ENCODE data around the gene TMEM131L. TPM values are rescaled to one million over a fixed set of nuclear protein-coding genes. Genes with fewer than 3 reads are reported as not detected.
"Not testable (repeated sequence)": the region's sequence is repeated elsewhere in the genome, so short reads cannot be mapped to it uniquely, and the experiment has no call there.

TMEM131L gene
- total RNA-seq, 2 experiments from 2014 or later, result 25.2 to 26.3 TPM

DNA sequence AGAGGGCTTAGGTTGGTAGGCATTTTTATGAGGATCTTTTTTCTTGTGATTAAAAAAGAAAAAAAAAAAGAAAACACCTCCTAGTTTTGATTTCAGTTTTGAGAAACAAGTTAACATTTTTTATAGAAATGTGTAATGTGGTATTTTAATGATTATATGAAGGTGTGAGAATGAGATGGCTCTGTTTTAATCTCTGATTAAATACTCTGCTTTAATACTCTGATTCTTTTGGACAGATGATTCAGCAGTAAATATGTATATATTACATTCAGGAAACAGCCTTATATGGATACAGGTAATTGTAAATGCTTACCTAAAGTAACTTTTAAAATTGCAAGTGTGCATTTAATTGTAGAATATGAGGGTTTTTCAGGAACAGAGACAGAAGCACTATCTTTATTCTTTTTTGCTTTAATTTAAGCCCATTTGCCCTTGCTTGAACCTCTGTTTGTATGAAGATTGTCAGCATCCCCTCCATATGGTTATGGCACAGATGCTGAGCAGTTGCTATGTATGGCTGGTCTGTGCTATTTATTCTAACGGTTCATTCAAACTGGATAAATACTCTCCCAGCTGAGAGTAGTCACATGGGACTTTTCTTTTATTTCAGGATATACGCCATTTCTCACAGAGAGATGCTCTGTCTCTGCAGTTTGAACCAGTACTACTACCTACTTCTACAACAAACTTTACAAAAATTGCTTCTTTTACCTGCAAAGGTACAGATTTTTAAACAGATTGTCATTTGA is 117.0 kb downstream of the TMEM131L start:
- no peak for DNase-seq
- Mint-ChIP-seq H3K4me3 (no peak overlapping the region), H3K27ac (no peak overlapping the region), H3K9me3 (no peaks in the 10 kb centered on the region), H3K4me1 (peaks cover 7% of the 10 kb centered on the region), H3K27me3 (no peaks in the 10 kb centered on the region), H3K36me3 (ENCODE audit: low read depth) (peaks cover 13% of the 10 kb centered on the region)
- ChIA-PET POLR2A (no interaction called here), CTCF (interaction anchor here (0.7 to 2.3 kb wide), 3 partner anchors 66 to 238 kb away, joined by 3 to 11 read pairs (median 3); partner anchors contain the start of gene MND1)

DNA sequence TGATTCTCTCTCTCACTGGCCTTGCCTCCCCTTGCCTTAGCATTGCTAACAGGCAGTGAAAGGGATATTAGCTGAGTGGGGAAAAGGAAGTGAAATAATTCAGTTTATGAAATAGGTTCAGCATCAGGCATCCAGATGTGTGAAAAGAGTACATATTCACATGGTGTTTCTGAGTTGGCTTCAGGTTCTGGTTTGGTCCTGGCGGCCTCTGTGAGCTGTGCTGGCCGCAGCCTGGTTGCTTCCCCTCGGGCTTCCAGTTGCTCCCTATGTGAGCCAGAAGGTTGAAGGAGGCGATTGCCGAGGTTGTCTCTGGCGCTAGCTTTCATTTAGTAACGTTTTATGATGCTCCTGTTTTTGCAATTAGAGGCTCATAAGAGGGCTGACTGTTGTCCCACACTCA is 118.9 kb downstream of the TMEM131L start:
- CTCF ChIA-PET, result interaction anchor here (1.2 to 1.6 kb wide), 2 partner anchors 11 to 152 kb away, joined by 4 to 10 read pairs; no protein-coding TSS in a partner anchor
- Mint-ChIP-seq H3K4me1 (peaks cover 7% of the 10 kb centered on the region), H3K4me3 (no peak overlapping the region), H3K27me3 (no peaks in the 10 kb centered on the region), H3K27ac (no peak overlapping the region), H3K9me3 (no peaks in the 10 kb centered on the region), H3K36me3 (ENCODE audit: low read depth) (peaks cover 26% of the 10 kb centered on the region)
- DNase-seq, result no peak
- POLR2A ChIA-PET, result interaction anchor here (1.7 kb wide), 1 partner anchor 240 kb away, joined by 5 read pairs; no protein-coding TSS in a partner anchor

DNA sequence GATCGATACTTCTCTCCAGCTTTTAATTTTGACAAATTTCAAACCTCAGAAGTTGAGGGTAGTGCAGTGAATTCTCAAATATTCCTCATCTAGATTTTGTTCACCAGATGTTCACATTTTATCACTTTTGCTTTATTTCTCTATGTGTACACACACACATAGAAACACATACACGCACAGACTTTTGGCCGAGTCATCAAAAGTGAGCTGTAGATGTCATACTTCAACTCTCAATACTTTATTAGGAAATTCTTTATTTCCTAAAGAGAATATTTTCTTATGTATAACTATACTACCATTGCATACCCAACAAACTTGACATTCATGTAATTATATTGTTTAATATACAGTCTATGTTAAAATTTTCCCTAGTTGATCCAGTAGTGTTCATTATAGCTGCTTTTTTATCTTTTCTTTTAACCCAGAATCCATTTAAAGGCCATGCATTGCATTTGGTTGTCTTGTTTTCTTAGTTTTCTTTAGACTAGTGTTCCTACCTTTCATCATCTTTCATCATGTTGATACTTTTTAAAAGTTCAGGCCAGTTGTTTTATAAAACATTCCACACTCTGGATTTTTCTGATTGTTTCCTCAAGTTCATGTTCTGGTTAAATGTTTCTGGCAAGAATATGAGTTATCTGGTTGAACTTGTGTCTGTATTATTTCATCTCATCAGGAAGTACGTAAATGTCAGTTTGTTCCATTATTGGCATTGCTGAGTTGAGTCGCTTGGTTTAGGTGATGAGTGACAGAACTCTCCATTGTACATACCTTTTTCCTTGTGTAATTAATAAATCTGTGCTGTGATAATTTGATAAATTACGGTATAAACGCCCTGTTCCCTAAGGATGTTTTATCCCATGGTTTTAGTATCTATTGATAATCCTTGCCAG is 123.8 kb downstream of the TMEM131L start:
- Mint-ChIP-seq H3K27ac (no peak overlapping the region), H3K9me3 (no peaks in the 10 kb centered on the region), H3K27me3 (no peaks in the 10 kb centered on the region), H3K36me3 (ENCODE audit: low read depth) (peaks cover 40% of the 10 kb centered on the region), H3K4me3 (no peak overlapping the region), H3K4me1 (peaks cover under 1% of the 10 kb centered on the region)
- no peak for DNase-seq
- ChIA-PET POLR2A (no interaction called here), CTCF (no interaction called here)

DNA sequence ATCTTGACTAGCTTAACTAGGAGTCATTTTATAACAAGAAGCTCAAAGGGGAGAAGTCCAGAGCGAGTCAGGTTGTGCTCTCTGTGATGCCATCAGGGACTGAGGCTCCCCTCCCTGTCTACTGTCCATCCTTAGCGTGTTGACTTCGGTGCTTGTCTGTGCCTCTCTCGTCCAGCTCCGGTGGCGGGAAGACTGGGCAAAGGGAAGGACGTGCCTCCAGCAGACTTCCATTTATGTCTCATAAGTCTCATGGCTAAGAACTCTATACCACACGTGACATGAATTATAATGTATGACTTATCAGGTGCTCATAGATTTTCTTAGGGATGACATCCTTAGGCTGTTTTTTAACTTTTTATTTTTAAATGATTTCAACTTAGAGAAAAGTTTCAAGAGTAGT is 125.3 kb downstream of the TMEM131L start:
- H3K36me3 Mint-ChIP-seq (ENCODE audit: low read depth), result peaks cover 42% of the 10 kb centered on the region
- no peak overlapping the region for H3K27ac Mint-ChIP-seq
- ChIA-PET CTCF (interaction anchor here (1.1 kb wide), 1 partner anchor 301 kb away, joined by 3 read pairs; no protein-coding TSS in a partner anchor), POLR2A (no interaction called here)
- DNase-seq, result no peak
- no peaks in the 10 kb centered on the region for H3K9me3 Mint-ChIP-seq
- H3K4me1 Mint-ChIP-seq, result peaks cover 6% of the 10 kb centered on the region
- H3K4me3 Mint-ChIP-seq, result no peak overlapping the region
- H3K27me3 Mint-ChIP-seq, result no peaks in the 10 kb centered on the region

DNA sequence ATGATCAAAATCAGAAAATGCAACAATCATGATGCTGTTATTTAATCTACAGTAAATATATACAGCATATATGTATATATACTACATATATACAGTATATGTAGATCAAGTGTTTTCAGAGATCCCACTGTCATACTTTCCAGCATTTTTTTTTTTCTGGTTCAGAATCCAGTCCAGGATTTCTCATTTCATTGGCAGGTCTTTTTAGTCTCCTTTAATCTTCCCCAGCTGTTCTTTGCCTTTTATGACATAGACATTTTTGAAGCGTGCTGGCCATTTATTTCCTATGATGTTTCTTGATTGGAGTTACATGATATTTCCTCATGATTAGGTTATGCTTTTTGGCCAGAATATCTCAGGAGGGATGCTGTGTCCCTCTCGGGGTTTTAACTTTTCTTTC is 125.9 kb downstream of the TMEM131L start:
- Mint-ChIP-seq H3K36me3 (ENCODE audit: low read depth) (peaks cover 43% of the 10 kb centered on the region), H3K27ac (no peak overlapping the region), H3K4me1 (peaks cover 7% of the 10 kb centered on the region), H3K4me3 (no peak overlapping the region), H3K9me3 (no peaks in the 10 kb centered on the region), H3K27me3 (no peaks in the 10 kb centered on the region)
- POLR2A ChIA-PET, result no interaction called here
- no peak for DNase-seq
- CTCF ChIA-PET, result interaction anchor here (1.1 to 1.5 kb wide), 2 partner anchors 15 to 301 kb away, joined by 3 read pairs; no protein-coding TSS in a partner anchor

DNA sequence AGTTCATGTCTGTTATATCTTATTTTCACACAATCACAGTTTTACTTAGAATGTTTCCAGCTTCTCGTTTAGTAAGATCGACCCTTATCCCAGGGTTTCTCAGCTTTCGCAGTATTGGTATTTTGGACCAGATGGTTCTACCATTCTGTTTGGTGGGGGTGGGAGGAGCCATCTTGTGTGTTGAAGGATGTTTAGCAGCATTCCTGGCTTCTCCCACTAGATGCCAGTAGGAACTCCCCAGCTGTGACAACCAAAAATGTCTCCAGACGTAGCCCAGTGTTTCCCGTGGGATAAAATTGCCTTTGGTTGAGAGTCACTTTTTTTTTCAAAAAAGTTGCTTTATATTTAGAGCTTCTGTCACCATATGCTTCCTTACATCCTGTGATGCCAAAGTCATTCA is 127.0 kb downstream of the TMEM131L start:
- peaks cover 49% of the 10 kb centered on the region for H3K36me3 Mint-ChIP-seq (ENCODE audit: low read depth)
- no peak for DNase-seq
- no peak overlapping the region for H3K27ac Mint-ChIP-seq
- H3K27me3 Mint-ChIP-seq, result no peaks in the 10 kb centered on the region
- H3K4me1 Mint-ChIP-seq, result peaks cover 7% of the 10 kb centered on the region
- CTCF ChIA-PET, result interaction anchor here (0.9 to 1.5 kb wide), 4 partner anchors 11 to 296 kb away, joined by 3 to 5 read pairs (median 3); no protein-coding TSS in a partner anchor
- POLR2A ChIA-PET, result no interaction called here
- no peak overlapping the region for H3K4me3 Mint-ChIP-seq
- H3K9me3 Mint-ChIP-seq, result no peaks in the 10 kb centered on the region

DNA sequence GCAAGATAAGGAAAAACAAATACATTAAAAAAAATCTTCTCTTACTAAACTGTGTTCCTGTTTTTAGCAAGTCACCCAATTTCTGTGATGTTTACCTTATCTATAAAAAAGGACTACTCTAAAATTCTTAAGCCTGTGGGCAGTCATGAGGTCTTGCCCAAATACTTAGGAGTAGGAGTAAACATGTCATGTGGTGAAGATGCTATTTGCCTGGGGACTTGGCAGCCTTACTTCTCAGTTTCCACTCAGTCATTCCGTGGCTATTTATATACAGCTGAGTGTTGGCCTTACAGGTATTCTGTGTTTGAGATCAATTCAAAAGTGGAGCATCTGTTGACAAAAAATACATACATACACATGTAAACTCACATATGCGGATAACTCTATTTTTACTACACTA is 128.1 kb downstream of the TMEM131L start:
- Mint-ChIP-seq H3K4me1 (peaks cover 7% of the 10 kb centered on the region), H3K4me3 (no peak overlapping the region), H3K27me3 (no peaks in the 10 kb centered on the region), H3K9me3 (no peaks in the 10 kb centered on the region), H3K27ac (no peak overlapping the region), H3K36me3 (ENCODE audit: low read depth) (peaks cover 48% of the 10 kb centered on the region)
- CTCF ChIA-PET, result interaction anchor here (1.3 to 1.4 kb wide), 2 partner anchors 12 to 50 kb away, joined by 3 to 5 read pairs; no protein-coding TSS in a partner anchor
- POLR2A ChIA-PET, result no interaction called here
- DNase-seq, result no peak

DNA sequence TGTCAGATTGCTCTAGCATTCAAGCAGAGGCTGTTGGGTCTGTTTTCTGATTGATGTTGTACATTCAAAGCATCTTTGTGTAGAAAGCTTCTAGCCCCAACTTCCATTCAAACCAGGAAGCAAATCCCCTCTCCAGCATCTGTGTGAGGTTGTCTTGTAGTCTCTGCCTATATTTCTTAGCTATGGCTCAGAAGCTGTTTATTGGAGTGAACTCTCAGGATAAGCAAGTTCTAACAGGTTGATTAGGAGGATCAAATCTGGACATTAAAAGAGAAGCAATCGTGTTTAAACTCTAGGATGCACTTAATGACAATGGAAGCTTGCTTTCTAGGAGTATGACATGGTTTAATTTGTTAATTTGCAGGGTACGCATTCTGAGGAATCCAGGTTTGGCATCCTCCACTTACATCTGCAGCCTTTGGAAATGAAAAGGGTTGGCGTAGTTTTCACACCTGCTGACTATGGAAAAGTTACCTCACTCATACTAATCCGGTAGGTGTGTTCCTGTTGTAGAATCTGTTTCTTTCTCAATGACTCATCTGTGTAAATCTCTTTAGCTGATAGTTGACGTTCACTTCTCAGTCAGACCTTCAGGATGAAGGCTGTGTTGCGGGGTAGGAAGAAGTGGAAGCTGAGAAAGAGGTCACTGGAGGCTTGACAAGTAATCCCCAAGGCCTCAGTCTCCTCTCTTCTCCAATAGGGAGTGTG is 129.9 kb downstream of the TMEM131L start:
- H3K27me3 Mint-ChIP-seq, result no peaks in the 10 kb centered on the region
- ChIA-PET CTCF (interaction anchor here (1.5 kb wide), 1 partner anchor 22 kb away, joined by 3 read pairs; no protein-coding TSS in a partner anchor), POLR2A (no interaction called here)
- peaks cover 7% of the 10 kb centered on the region for H3K4me1 Mint-ChIP-seq
- peaks cover 42% of the 10 kb centered on the region for H3K36me3 Mint-ChIP-seq (ENCODE audit: low read depth)
- no peak overlapping the region for H3K27ac Mint-ChIP-seq
- no peak overlapping the region for H3K4me3 Mint-ChIP-seq
- DNase-seq, result no peak
- H3K9me3 Mint-ChIP-seq, result no peaks in the 10 kb centered on the region

DNA sequence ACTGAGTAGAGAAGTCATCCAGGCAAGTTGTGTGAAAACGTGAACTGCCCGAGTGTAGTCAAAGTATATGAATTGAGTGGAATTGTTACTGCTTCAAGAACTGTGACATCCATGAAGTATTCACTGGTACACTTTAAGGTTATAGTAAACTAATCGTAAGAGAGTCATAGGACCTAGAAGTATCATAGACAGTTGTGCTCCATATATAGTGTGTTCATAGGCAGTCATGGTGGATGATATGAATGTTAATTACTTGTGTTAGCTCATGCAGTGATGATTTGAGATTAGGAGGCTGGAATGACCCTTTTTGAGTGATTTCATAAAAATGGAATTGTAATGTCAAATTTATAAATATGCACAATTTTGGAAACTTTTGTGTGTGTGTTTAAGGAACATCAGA is 136.6 kb downstream of the TMEM131L start:
- Mint-ChIP-seq H3K36me3 (ENCODE audit: low read depth) (peaks cover 40% of the 10 kb centered on the region), H3K27me3 (no peaks in the 10 kb centered on the region), H3K9me3 (no peaks in the 10 kb centered on the region), H3K27ac (no peak overlapping the region), H3K4me3 (no peak overlapping the region), H3K4me1 (peaks cover 5% of the 10 kb centered on the region)
- no peak for DNase-seq
- ChIA-PET POLR2A (no interaction called here), CTCF (no interaction called here)

DNA sequence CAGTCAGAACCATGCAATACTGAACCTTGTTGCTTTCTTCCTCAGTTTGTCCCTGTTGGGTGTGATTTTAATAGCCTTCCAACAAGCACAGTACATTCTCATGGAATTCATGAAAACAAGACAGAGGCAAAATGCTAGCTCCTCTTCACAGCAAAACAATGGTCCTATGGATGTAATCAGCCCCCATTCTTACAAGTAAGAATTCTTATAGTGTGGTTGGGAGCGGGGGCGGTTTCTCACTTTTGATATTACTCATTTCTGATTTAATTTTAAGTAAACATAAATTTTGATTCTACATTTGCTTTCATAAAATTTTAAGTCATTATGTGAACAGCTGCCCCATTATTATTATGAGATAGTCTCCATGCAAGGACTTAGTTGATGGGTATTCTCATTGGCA is 137.1 kb downstream of the TMEM131L start:
- ChIA-PET POLR2A (no interaction called here), CTCF (no interaction called here)
- no peaks in the 10 kb centered on the region for H3K9me3 Mint-ChIP-seq
- DNase-seq, result no peak
- peaks cover 5% of the 10 kb centered on the region for H3K4me1 Mint-ChIP-seq
- no peak overlapping the region for H3K27ac Mint-ChIP-seq
- no peaks in the 10 kb centered on the region for H3K27me3 Mint-ChIP-seq
- peaks cover 36% of the 10 kb centered on the region for H3K36me3 Mint-ChIP-seq (ENCODE audit: low read depth)
- no peak overlapping the region for H3K4me3 Mint-ChIP-seq

DNA sequence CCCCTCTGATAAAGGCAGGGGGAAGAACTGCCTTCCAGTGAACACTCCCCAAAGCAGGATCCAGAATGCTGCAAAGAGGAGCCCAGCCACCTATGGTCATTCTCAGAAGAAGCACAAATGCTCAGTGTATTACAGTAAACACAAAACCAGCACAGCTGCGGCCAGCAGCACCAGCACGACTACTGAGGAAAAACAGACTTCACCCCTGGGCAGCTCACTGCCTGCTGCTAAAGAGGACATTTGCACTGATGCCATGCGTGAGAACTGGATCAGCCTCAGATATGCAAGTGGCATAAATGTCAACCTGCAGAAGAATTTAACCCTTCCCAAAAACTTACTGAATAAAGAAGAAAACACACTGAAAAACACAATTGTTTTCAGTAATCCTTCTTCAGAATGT is 137.7 kb downstream of the TMEM131L start:
- no peaks in the 10 kb centered on the region for H3K27me3 Mint-ChIP-seq
- H3K4me3 Mint-ChIP-seq, result no peak overlapping the region
- ChIA-PET POLR2A (interaction anchor here (0.7 kb wide), 1 partner anchor 355 kb away, joined by 3 read pairs; no protein-coding TSS in a partner anchor), CTCF (no interaction called here)
- no peak for DNase-seq
- no peak overlapping the region for H3K27ac Mint-ChIP-seq
- H3K36me3 Mint-ChIP-seq (ENCODE audit: low read depth), result peaks cover 33% of the 10 kb centered on the region
- H3K4me1 Mint-ChIP-seq, result peaks cover 5% of the 10 kb centered on the region
- no peaks in the 10 kb centered on the region for H3K9me3 Mint-ChIP-seq

DNA sequence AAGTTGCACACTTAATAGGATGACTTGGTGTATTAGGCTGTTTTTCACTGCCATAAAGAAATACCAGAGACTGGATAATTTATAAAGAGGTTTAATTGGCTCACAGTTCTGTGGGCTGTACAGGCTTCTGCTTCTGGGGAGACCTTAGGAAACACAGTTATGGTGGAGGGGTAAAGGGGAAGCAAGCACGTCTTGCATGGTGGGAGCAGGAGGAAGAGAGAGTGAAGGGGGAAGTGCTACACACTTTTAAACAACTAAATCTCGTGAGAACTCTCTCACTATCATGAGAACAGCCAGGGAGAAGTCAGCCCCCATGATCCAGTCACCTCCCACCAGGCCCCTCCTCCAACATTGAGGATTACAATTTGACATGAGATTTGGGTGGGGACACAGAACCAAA is 142.9 kb downstream of the TMEM131L start:
- H3K36me3 Mint-ChIP-seq (ENCODE audit: low read depth), result peaks cover 47% of the 10 kb centered on the region
- H3K4me3 Mint-ChIP-seq, DNase-seq, POLR2A ChIA-PET, CTCF ChIA-PET, H3K4me1 Mint-ChIP-seq, H3K9me3 Mint-ChIP-seq, H3K27ac Mint-ChIP-seq, H3K27me3 Mint-ChIP-seq: not testable (repeated sequence)

All from activated CD4-positive, alpha-beta memory T cell treated with anti-CD3 and anti-CD28 coated beads, Interleukin-2, amount 10 ng/mL, durations not matched to agents 7 days and 5 days (primary cell).